K562 (cell line): ENCODE measurements around the gene GNAZ. TPM values are rescaled to one million over a fixed set of nuclear protein-coding genes. Genes with fewer than 3 reads are reported as not detected.

ENCODE experiments used
- CGGBP1 ChIP-seq: fragments of 250-450 bp; sonication (Bioruptor Pico); IDR thresholded peaks from 2 replicates; pipeline ENCODE4 v1.9.0; 2021; ENCODE audit warnings: mild to moderate bottlenecking
- ELK1 ChIP-seq: sonication (generic); formaldehyde crosslinking; IDR thresholded peaks from 2 replicates; pipeline ENCODE4 v1.8.1; 2022; ENCODE audit warnings: missing genetic modification reagents
- JUND ChIP-seq, 2 experiments: IDR thresholded peaks; 2 replicates in 1 of 2; 3 replicates in 1 of 2; pipeline ENCODE4 v1.6.1; 2011; ENCODE audit warnings: borderline replicate concordance in 2 of 2, low read depth in 2 of 2, low read length in 2 of 2, improper control_type of control experiment in 1 of 2, missing biosample characterization in 1 of 2, missing genetic modification characterization in 1 of 2, missing genetic modification reagents in 1 of 2
- PRMT5 ChIP-seq: sonication (generic); formaldehyde crosslinking; IDR thresholded peaks from 2 replicates; pipeline ENCODE4 v1.5.0; 2020; ENCODE audit warnings: missing genetic modification reagents
- RB1 ChIP-seq: fragments of 450-650 bp; IDR thresholded peaks from 2 replicates; pipeline ENCODE4 v1.6.1; 2017; ENCODE audit warnings: low read depth, mild to moderate bottlenecking
- RBM39 ChIP-seq: fragments of 200-400 bp; formaldehyde crosslinking; optimal IDR thresholded peaks from 2 replicates; pipeline ENCODE3; 2018; ENCODE audit warnings: low read depth, low read length
- SIN3B ChIP-seq: fragments of 450-650 bp; IDR thresholded peaks from 2 replicates; pipeline ENCODE4 v1.6.1; 2017; ENCODE audit warnings: low read depth, mild to moderate bottlenecking, moderate library complexity
- SRSF9 ChIP-seq: fragments of 200-400 bp; formaldehyde crosslinking; IDR thresholded peaks from 2 replicates; pipeline ENCODE4 v1.6.1; 2017; ENCODE audit warnings: low read depth, low read length, borderline replicate concordance
- U2AF2 ChIP-seq: fragments of 200-400 bp; formaldehyde crosslinking; optimal IDR thresholded peaks from 2 replicates; pipeline ENCODE3; 2017; ENCODE audit warnings: low read depth, mild to moderate bottlenecking, low read length
- ZNF740 ChIP-seq, 3 experiments: fragments of 200-800 bp in 1 of 3; sonication (Bioruptor generic) in 1 of 3; sonication (generic) in 1 of 3; formaldehyde crosslinking in 1 of 3; IDR thresholded peaks; 2 replicates each; pipeline versions ENCODE4 v1.6.1 to v1.8.0; 2016 to 2022; ENCODE audit warnings: mild to moderate bottlenecking in 2 of 3, missing compliant biosample characterization in 2 of 3, missing genetic modification characterization in 2 of 3, missing genetic modification reagents in 1 of 3
- ZSCAN29 ChIP-seq: fragments of 450-650 bp; IDR thresholded peaks from 2 replicates; pipeline ENCODE4 v1.6.1; 2017
- polyA plus RNA-seq, 8 experiments: library from polyadenylated mRNA; depleted of rRNA in 4 of 8; stranded (reverse) in 5 of 8; unstranded in 3 of 8; fragments of >200 nt; fragmentation: Nextera tagmentation in 2 of 8; fragmentation: Illumina TruSeq in 1 of 8; extraction: Ambion mirVana in 2 of 8; extraction: Trizol in 1 of 8; gene quantifications; 2 replicates each; pipeline versions ENCODE4 v1.2.1 to v1.2.3, GENCODE V29; 2011 to 2014; ENCODE audit warnings: inconsistent platforms in 1 of 8, missing spikeins in 1 of 8
- total RNA-seq, 7 experiments: library from RNA; depleted of rRNA in 6 of 7; stranded (reverse); fragments of >200 nt in 6 of 7; fragmentation: Illumina TruSeq in 2 of 7; extraction: Trizol in 2 of 7; gene quantifications; 2 replicates each; pipeline versions ENCODE4 v1.2.1 to v1.2.3, GENCODE V29; 2011 to 2021; ENCODE audit warnings: low replicate concordance in 1 of 7
- TF ChIP-seq, protein P1 (sequence below), 3 experiments: IDR thresholded peaks in 2 of 3; conservative IDR thresholded peaks in 1 of 3; 2 replicates each; pipeline ENCODE4 v1.5.1; 2011 to 2012; ENCODE audit warnings: low read length in 3 of 3, mild to moderate bottlenecking in 3 of 3, control low read depth in 2 of 3, improper control_type of control experiment in 1 of 3, inconsistent platforms in 1 of 3, low read depth in 1 of 3, mixed read lengths in 1 of 3, moderate library complexity in 1 of 3; ENCODE audit not compliant: insufficient read depth in 2 of 3
- TF ChIP-seq, protein P2 (sequence below), 2 experiments: fragments of 250-450 bp in 1 of 2; fragments of 450-650 bp in 1 of 2; sonication (Bioruptor Pico) in 1 of 2; IDR thresholded peaks; 2 replicates each; pipeline versions ENCODE4 v1.6.1 to v1.8.0; 2016 to 2021; ENCODE audit warnings: mild to moderate bottlenecking in 2 of 2, moderate library complexity in 2 of 2, missing compliant biosample characterization in 1 of 2, missing genetic modification characterization in 1 of 2

Gene GNAZ
- total and polyA plus RNA-seq, 9 of the 15 experiments (the other 6 are each of a cell fraction or from before 2014, with no cell fraction given): 0.04 to 0.22 (median 0.13) TPM; not detected in 3

DNA sequence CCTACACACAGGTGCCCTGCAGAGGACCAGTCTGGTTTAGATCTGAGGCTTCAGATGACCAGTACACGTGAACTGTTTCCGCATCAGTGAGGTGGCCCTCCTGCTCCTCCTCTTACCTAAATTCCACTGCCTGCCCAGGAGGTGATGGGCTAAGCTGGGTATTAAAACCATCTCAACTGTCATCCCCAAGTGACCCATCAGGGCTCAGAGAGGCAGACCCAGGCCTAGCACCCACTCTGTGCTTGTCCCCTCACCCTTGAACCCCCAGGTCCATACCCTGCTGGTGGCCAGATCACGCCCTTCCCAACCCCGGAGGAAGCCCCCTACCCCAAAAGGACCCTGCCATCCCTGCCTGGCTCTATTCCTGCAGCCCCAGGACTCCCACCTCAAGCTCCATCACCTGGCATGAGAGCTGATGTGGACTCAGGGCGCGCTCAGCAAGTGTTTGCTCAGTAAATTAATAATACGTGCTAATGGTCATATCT, 50.1 kb downstream of the GNAZ start (continued):
- TF ChIP-seq JUND (IDR thresholded peaks at IDR 0.05; ENCODE audit: borderline replicate concordance, low read depth, low read length) (no peak), JUND (tag; IDR thresholded peaks at IDR 0.05; ENCODE audit: borderline replicate concordance, low read depth, low read length) (no peak), PRMT5 (no peak), CGGBP1 (CRISPR knock-in tag) (0 out of 2 replicates have a peak, but pooled peaks have one; percentile 38), ZSCAN29 (no peak), ELK1 (CRISPR knock-in tag) (no peak), RBM39 (no peak), ZNF740 (CRISPR knock-in tag; IDR thresholded peaks at IDR 0.05) (no peak), ZNF740 (tag; IDR thresholded peaks at IDR 0.05) (no peak), RB1 (0 out of 2 replicates have a peak, but pooled peaks have one; percentile 12), SRSF9 (no peak), U2AF2 (no peak), SIN3B (no peak)
- TF ChIP-seq, protein P1, sequence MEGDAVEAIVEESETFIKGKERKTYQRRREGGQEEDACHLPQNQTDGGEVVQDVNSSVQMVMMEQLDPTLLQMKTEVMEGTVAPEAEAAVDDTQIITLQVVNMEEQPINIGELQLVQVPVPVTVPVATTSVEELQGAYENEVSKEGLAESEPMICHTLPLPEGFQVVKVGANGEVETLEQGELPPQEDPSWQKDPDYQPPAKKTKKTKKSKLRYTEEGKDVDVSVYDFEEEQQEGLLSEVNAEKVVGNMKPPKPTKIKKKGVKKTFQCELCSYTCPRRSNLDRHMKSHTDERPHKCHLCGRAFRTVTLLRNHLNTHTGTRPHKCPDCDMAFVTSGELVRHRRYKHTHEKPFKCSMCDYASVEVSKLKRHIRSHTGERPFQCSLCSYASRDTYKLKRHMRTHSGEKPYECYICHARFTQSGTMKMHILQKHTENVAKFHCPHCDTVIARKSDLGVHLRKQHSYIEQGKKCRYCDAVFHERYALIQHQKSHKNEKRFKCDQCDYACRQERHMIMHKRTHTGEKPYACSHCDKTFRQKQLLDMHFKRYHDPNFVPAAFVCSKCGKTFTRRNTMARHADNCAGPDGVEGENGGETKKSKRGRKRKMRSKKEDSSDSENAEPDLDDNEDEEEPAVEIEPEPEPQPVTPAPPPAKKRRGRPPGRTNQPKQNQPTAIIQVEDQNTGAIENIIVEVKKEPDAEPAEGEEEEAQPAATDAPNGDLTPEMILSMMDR (IDR thresholded peaks at IDR 0.05 in 2 of 3, conservative IDR thresholded peaks at IDR 0.05 in 1 of 3; ENCODE audit: insufficient read depth in 2 of 3, low read depth in 1 of 3, low read length in 3 of 3): no peak
- TF ChIP-seq, protein P2, sequence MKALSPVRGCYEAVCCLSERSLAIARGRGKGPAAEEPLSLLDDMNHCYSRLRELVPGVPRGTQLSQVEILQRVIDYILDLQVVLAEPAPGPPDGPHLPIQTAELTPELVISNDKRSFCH (CRISPR knock-in tag; IDR thresholded peaks at IDR 0.05): no peak
- TF ChIP-seq, protein P2 (tag; IDR thresholded peaks at IDR 0.05): no peak
